GM10847 (cell line): ENCODE measurements around the gene POLE4.

Experiments
- POLR2A ChIP-seq: IDR thresholded peaks from 2 replicates; pipeline ENCODE4 v1.6.1; 2011; ENCODE audit not compliant: insufficient read length; ENCODE audit errors: extremely low read depth

POLE4 gene, protein sequence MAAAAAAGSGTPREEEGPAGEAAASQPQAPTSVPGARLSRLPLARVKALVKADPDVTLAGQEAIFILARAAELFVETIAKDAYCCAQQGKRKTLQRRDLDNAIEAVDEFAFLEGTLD

DNA sequence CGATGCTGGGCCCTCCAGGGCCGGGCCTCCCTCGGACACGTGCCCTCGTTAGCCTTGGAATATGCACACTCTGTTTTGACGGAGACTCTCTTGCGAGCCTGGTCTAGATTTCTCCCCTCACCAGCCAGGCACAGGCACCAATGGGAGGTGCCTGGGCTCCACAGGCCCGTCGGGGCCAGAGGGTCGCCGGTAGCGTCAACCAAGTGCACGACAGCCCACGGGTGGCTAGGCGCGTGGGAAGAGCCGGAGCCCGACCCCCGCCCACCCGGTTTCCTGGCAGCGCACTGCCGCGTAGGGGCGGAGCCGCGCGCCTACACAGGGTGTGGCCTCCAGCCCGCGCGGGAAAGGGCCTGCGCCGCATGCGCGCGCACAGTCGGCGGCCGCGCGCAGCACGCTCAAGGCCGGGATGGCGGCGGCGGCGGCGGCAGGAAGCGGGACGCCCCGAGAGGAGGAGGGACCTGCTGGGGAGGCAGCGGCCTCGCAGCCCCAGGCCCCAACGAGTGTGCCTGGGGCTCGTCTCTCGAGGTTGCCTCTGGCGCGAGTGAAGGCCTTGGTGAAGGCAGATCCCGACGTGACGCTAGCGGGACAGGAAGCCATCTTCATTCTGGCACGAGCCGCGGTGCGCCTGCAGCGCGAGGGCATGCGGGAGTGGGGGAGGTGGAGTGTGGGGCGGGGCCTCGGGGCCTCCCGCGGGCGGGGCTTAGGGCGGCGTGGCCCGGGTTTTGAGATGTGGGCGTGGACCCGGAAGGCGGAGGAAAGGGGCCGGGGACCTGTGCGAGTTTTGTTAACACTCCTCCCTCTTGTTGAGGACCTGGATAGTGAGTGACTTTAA, at the start of gene POLE4:
Gene POLE4, plus strand, starts transcription at position 370 of the 832 bp plus-strand sequence. Its CDS starts 37 bp downstream, at position 407.
- peak; percentile 77 for TF ChIP-seq POLR2A

DNA sequence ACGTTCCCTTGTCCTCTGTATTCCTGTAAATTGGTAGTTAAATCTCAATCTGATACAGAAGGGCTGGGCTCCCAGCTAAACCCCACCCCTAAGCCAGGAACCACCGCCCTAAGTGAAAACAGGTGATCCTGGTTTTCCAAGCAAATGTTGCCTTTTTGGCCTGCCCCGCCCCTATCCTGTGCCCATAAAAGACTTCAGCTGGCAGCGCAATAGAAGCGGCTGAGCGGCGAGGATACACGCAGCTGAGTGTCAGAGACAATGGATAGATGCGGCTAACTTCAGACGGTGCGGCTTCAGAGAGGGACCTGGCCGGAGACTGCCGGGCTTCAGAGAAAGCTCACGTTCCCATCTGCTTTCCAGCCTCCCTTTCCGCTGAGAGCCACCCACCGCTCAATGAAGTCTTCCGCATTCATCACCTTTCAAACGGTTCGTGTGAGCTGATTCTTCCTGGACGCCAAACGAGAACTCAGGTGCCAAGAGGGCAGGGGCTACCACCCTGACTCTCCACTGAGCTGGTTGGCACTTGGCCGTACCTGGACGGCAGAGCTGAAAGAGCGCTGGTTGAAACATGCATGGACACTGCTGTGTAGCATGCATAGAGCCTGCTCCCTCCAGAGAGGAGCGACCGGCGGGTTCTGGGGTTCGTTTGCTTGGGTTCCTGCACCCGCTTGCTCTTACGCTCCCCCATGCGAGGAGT, 49.5 kb upstream of the POLE4 start:
- TF ChIP-seq POLR2A, result no peak

DNA sequence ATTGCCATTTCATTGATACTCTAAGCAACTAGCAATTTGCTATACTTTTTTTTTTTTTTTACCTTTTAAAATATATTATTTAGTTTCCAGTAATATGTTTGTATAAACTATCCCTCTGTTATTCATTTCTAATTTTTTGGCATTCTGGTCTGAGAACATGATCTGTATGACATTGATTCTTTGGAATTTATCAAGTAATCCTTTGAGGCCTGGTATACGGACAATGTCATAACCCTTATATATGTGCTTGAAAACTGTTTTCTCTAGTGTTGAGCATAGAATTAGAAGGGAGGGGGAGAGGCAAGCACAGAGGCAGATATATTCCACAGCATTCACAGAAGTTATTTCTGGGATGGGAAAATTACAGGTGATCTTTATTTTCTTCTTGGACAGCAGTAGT, 48.2 kb upstream of the POLE4 start:
- no peak for TF ChIP-seq POLR2A

DNA sequence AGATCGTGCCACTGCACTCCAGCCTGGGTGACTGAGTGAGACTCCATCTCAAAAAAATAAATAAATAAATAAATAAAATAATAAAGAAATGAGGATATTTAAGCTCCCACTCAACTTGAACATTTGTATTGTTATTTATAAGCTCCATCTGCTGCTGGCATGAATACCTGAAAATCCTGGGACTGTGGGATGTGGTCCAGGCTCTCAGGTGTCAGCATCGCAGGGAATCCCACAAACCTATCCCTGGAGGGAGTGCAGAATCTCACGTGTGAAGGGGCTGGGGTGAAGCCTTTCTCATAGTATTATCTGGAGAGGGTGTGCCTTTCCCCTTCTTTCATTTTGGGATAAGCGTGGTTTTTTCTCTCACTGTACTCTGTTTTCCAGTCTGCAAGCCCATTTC, 47.4 kb upstream of the POLE4 start:
- TF ChIP-seq POLR2A, result no peak

DNA sequence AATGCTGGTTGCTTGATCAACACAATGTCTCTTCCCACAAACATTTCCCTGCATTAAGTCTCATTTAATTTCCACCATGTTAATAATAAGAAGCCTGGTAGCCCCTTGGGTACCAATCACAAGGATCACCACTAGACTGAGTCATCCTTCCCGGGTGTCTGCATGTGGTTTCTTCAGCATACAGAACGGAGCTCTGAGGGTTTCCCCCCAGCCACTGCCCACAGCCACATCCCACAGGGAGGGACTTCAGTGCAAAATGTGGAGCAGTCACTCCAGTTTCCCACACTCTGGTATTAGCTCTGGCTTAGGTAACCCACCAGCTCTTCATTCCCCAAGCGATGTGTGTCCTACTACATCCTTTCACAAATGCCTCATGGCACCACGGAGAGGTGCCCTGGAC, 42.7 kb upstream of the POLE4 start:
- no peak for TF ChIP-seq POLR2A

DNA sequence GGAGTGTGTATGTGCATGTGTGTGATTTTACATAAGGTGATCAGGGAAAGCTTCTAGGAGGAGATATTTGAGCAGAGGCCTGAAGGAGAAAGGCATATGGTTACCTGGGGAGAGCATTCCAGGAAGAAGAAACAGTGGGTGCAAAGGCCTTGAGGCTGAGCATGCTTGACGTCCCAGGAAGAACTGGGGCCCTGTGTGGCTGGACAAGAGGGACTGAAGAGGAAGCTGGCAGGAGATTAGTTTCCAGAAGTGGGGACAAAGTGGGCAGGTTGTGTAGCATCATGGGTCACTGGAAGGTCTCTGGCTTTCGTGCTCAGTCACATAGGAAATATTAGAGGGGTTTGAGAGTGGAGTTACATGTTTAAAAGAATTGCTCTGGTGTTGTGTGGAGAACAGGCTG, 42.0 kb upstream of the POLE4 start:
- no peak for TF ChIP-seq POLR2A

DNA sequence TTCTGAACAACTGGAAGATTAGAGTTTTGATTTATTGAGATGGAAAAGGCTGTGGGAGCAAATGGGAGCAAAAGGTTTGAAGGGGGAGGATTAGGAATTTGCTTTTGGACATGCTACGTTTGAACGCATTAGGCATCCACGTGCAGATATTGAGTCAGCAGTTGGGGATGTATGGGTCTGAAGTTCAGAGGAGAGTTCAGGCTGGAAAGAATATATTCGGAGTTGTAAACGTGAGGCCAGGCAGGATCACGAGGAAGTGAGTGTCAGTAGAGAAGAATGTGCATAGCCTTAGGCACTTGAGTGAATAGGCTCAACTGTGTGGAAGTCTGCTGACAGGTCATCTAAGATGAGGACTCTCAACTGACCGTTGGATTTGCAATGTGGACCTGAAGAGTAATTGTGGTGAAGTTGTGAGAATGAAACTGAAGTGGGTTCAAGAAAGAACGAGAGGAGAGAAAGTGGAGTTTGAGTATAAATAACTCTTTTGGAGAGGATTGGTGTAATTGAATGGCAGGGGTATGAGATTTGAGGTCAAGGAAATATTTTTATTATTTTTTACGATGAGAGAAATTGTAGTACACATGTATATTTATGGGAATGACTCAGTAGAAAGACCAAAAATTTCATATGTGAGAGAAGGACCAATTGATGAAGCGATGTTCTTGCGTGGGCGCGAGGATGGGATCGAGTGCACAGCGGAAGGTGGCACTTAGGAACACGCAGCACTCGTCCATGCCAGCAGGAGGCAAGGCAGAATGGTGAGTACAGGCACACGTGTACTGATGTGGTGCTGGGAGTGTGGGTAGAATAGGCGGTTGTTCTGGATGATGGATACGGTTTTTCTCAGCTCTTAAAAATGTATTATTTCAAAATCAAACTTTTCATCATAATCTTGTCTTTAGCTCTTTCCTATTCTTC, 40.5 kb upstream of the POLE4 start:
- no peak for TF ChIP-seq POLR2A

DNA sequence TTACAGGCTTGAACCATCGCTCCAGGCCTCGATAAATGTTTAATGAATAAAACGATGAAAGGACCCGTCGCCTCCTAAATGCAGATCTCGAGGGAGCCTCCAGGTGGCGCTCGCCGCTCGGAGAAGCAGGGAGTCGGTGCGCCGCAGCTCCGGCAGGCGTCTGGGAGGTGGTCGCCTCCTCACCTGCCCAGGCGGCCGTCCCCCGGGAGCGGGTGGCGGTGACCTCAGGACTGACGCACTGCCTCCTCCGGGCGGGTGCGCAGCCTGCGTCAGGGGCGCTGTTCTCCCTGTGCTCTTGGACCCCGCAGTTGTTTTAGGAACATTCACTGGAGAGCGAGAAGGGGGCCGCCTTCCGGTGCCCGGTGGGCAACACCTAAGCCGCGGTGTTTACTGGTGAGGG, 38.6 kb upstream of the POLE4 start:
- TF ChIP-seq POLR2A, result no peak

DNA sequence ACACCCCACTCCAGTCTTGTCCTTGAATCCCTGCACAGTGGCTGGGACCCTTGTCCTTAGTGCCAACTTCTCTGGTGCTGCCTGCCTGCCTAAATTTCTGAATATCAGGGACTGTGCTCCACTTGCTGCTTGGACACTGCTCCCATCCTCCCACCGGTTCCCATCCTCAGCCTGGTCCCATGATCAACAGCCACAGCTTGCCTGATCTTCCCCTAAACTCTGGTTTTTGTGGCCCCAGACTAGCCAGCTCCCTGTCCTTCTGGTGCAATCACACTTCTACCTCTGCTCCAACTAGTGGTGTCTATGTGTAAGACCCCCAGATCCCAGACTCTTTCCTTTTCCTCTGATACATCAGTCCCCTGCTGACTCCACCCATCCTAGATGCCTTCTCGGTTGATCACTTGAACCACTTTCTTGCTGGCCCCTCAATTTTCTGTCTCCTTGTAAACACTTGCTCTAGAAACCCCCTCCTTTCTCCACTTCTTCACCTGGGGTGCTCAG, 37.2 kb upstream of the POLE4 start:
- TF ChIP-seq POLR2A, result no peak

DNA sequence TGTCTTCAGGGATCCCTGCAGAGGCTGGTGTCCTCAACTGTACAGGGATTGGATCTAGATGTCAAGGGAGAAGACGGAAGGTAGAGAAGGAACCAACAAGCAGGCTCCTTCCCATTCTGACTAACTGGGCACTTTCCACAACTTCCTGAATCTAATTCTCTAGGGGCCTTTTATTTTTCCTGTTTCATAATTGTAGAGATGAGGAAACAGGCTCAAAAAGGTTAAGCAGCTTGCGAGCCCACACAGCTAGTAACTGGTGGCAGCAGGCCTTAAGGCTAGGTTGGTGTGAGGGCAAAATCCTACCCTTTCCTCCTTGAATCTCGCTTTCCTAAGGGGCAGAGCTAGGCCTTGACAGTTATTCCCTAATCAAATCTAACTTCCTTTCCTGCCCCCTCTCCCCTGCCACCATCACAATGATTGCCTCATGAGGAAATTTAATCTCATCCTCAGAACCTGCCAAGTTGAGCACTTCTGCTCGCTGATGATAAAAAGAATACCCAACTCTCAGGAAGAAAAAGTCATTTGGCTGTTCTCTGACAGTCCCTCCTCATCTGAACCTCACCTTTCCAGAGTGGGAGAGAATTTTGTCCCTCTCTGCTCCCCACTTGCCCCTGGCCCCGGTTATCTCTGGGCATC, 35.7 kb upstream of the POLE4 start:
- TF ChIP-seq POLR2A, result no peak

DNA sequence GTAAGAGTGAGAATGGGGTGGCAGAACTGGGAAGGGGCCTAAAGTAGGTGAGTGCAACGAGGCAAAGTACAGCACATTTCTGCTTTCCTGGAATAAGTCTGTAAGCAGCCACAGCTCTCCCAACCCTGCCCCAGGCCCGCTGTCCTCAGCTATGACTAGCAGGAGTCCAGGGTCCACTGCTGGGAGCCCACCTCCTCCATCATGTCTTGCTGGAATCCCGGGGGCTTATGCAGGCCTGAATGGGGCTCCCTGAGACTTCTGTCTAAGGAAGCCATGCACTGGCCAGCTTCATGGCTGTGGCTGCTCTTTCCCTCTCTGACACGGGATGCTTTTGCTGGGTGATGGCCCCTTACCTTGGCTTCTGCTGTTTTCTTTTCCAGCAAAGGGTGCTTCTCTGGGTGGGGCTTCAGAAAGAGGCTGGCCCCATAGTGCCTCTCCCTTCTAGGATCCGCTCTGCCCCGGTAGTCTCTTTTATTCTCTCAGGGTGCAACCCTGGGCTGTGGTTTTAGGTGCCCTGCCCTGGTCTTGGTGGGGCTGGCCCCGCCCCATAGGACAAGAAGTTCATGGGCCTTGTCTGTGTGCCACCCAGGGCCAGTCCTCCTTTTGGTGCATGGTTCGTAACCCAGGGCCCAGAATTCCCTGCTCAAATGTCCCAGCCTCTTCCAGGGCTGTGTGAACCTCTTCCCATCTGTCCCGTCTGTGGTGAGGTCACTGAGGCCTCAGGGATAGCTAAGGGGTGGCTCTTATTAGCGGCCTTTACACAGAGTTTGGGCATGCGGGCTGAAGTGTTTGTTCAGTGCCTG, 33.8 kb upstream of the POLE4 start:
- no peak for TF ChIP-seq POLR2A

DNA sequence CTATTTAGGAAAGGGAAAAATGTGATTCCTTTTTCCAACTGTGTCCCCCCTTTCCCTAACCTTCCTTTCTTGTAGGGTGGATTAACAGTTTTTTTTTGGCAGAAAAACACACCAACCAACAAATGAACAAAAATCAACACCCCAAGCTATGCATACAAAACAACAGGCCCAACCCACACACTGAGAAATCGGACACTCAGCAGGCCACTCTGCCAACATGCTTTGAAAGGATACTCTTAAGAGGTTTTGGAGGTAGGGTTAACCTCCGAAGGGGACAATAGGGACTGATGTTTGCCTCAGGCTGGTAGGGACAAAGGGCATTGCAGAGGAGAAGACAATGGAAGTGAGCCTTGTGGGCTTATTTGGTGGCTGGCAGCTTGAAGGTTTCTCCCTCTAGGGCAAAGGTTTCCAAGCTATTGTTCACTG, 33.1 kb upstream of the POLE4 start:
- no peak for TF ChIP-seq POLR2A

DNA sequence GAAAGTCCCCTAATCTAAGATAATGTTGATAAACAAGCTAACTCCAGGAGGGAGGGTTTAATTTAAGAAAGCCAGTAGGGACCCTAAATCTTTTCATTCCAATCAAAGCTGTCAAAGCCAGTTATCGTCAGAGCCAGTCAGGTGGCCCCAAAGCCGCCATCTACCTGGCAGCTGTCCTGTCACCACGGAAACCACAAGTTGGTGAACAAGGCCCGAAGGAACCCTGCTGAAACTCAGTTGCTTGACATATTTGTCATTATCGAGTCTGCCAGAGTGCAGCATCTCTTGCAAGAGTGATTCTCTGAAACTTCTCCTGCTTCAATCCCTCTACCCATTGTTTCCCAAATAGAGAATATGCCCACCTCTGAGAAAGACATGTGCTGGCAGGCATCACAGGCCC, 30.8 kb upstream of the POLE4 start:
- no peak for TF ChIP-seq POLR2A
